ENCODE data around the gene ZNF488. TPM values are rescaled to one million over a fixed set of nuclear protein-coding genes. Genes with fewer than 3 reads are reported as not detected.

ZNF488 gene
- total RNA-seq, 1 donor from 2014 or later: 0.71 TPM

GRCh38 chr10:47358457-47358856, 25.6 kb downstream of the ZNF488 start:
- DNase-seq (ENCODE audit: low spot score) (no peak), ATAC-seq (no peak)
- intact Hi-C loops (cut with DNase I): no loop called here

- intact Hi-C loops (cut with DNase I): no loop called here
- ATAC-seq: no peak
- no peak for DNase-seq (ENCODE audit: low spot score)
These were observed 26.2 kb downstream of the ZNF488 start for GRCh38 chr10:47357911-47358310.

GRCh38 chr10:47357131-47357582, 26.9 kb downstream of the ZNF488 start:
- intact Hi-C loops (cut with DNase I): no loop called here
- DNase-seq (ENCODE audit: low spot score) (peak; percentile 35), ATAC-seq (no peak)

- intact Hi-C loops (cut with DNase I): no loop called here
- DNase-seq (ENCODE audit: low spot score) (no peak), ATAC-seq (no peak)
These were observed 27.4 kb downstream of the ZNF488 start for GRCh38 chr10:47356708-47357107.

- DNase-seq (ENCODE audit: low spot score): no peak
- ATAC-seq: no peak
- intact Hi-C loops (cut with DNase I): no loop called here
These were observed 29.2 kb downstream of the ZNF488 start for GRCh38 chr10:47354900-47355299.

GRCh38 chr10:47354165-47354564, 29.9 kb downstream of the ZNF488 start:
- DNase-seq (ENCODE audit: low spot score) (peak; percentile 32), ATAC-seq (peak; percentile 69)
- intact Hi-C loops (cut with DNase I): no loop called here

GRCh38 chr10:47353351-47353750, 30.7 kb downstream of the ZNF488 start:
- intact Hi-C loops (cut with DNase I): no loop called here
- ATAC-seq: no peak
- peak; percentile 32 for DNase-seq (ENCODE audit: low spot score)

- intact Hi-C loops (cut with DNase I): no loop called here
- no peak for DNase-seq (ENCODE audit: low spot score)
- no peak for ATAC-seq
These were observed 31.9 kb downstream of the ZNF488 start for GRCh38 chr10:47351899-47352815.

- DNase-seq (ENCODE audit: low spot score) (peak; percentile 25), ATAC-seq (no peak)
- intact Hi-C loops (cut with DNase I): no loop called here
These were observed 33.1 kb downstream of the ZNF488 start for GRCh38 chr10:47350671-47351640.

- DNase-seq (ENCODE audit: low spot score) (peak; percentile 47), ATAC-seq (no peak)
- intact Hi-C loops (cut with DNase I): no loop called here
These were observed 34.1 kb downstream of the ZNF488 start for GRCh38 chr10:47349941-47350371.

GRCh38 chr10:47349516-47349915, 34.6 kb downstream of the ZNF488 start:
- intact Hi-C loops (cut with DNase I): no loop called here
- no peak for DNase-seq (ENCODE audit: low spot score)

GRCh38 chr10:47348661-47349470, 35.2 kb downstream of the ZNF488 start:
- no peak for ATAC-seq
- no peak for DNase-seq (ENCODE audit: low spot score)
- intact Hi-C loops (cut with DNase I): no loop called here

More at GRCh38 chr10:47349516-47349915, 34.6 kb downstream of the ZNF488 start:
- ATAC-seq: no peak

- ATAC-seq (peak; percentile 12), DNase-seq (ENCODE audit: low spot score) (no peak)
- intact Hi-C loops (cut with DNase I): no loop called here
These were observed 35.9 kb downstream of the ZNF488 start, which contains the start of gene RBP3 for GRCh38 chr10:47348138-47348651. Gene RBP3, plus strand, starts transcription at chr10:47348363. Its CDS starts 122 bp downstream, at chr10:47348485.

- intact Hi-C loops (cut with DNase I): no loop called here
- DNase-seq (ENCODE audit: low spot score): no peak
- no peak for ATAC-seq
These were observed 36.8 kb downstream of the ZNF488 start for GRCh38 chr10:47347303-47347675.

- peak; percentile 25 for DNase-seq (ENCODE audit: low spot score)
- ATAC-seq: no peak
- intact Hi-C loops (cut with DNase I): no loop called here
These were observed 37.4 kb downstream of the ZNF488 start for GRCh38 chr10:47346581-47347302.

- intact Hi-C loops (cut with DNase I): no loop called here
- peak; percentile 10 for DNase-seq (ENCODE audit: low spot score)
- no peak for ATAC-seq
These were observed 38.9 kb downstream of the ZNF488 start for GRCh38 chr10:47344996-47345870.
